NCI-H1930 (cell line): ENCODE data around the gene COL18A1.

ENCODE experiments used
- DNase-seq, 2 experiments: peaks; one replicate each; lab custom pipeline; 2025; lab: John Stamatoyannopoulos, UW

Gene COL18A1

DNA sequence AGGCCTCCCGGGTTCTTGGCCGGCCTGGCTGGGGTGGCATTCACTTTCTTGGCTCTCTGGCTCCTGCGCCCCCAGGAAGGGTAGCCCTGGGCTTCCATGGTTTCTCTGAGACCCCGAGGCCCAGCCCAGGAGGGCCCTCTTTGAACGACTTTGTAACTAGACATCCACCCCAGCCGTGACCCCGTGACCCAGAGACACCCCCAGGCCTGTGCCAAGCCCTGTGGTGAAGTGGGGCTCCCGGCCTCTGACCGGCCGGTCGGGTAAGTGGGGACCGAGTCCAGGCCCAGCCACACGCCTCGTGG, 64.0 kb downstream of the COL18A1 start:
- DNase-seq: no peak

DNA sequence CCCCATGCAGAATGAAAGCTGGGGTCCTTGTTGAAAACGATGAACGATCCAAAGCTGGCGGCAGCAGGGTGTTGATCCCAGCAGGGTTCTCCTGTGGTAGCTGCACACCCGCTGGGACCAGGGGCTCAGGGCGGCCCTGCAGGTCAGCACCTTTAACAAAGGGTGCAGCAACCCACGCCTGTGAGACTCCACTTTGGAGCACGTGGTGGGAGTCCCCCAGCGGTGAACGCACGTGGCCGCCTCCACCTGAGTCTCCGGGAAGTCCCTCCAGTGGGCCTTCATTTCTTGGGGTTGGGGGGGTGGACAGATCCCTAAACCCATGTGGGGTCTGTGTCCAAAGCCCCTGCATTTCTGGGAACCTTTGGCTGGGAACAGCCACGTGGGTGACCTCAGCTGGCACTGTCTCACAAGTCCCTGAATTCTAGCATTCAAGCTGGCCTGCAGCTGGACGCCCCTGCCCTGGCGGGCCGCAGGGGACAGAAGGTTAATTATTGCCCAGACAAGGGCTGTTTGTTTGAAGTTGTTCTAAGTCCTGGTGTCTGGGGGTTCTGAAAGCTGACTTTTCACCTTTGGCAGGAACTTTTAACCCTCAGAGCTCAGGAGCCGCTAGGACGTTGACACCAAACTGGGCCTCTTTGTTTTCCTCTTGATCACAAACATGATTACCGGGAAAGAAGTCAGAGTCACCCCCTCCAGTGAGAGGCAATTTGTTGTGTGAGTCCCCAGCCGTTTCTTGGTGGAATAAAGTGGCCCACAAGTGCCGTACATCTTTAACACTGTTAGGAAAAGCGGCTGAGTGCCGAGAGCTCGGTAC, 64.5 kb downstream of the COL18A1 start:
- DNase-seq: no peak

DNA sequence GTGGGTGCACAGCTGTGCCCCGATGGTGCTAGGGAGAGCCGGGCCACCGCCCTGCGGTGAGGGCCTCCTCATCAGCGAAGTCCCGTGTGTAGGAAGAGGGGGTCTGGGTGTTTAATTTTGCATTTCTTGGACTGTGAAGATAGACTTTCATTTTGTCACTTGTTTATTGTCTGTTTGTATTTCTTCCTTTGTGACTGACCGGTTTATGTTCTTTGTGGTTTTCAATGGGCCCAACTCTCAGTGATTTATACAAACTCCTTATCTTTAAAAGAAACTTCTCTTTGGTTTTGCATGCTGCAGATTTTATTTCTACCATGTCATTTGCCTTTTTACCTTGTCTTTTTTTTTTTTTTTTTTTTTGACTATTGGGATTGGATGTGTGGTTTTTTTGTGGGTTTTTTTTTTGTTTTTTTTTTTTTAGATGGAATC, 65.1 kb downstream of the COL18A1 start:
- DNase-seq: no peak

DNA sequence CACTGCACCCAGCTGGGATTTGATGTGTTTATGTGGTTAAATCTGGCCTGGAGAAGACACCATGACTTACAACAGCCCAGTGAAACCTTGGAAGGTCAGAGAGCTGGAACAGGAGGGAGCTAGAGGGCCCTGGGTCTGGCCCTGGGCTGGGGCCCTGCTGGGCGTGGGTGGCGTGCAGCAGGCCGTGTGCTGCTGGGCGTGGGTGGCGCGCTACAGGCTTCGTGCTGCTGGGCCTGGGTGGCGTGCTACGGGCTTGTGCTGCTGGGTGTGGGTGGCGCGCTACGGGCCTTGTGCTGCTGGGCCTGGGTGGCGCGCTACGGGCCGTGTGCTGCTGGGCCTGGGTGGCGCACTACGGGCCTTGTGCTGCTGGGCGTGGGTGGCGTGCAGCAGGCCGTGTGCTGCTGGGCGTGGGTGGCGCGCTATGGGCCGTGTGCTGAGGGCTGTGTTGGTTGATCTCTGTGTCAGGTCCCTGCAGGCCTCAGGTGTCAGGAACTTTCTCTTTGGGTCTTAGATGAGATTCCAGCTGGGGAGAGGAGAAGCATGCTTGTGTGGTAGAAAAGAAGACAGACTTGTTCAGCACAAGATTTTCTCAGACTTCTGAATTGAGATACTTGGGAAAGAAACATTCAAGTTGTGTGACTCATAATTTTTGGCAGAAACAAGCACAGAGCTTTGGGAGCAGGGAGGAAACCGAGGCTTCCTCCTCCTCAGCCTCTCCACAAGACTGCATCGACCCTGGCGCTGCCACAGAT, 66.0 kb downstream of the COL18A1 start:
- DNase-seq: no peak

GRCh38 chr21:45471525-45472221, 66.7 kb downstream of the COL18A1 start:
- DNase-seq: no peak

DNA sequence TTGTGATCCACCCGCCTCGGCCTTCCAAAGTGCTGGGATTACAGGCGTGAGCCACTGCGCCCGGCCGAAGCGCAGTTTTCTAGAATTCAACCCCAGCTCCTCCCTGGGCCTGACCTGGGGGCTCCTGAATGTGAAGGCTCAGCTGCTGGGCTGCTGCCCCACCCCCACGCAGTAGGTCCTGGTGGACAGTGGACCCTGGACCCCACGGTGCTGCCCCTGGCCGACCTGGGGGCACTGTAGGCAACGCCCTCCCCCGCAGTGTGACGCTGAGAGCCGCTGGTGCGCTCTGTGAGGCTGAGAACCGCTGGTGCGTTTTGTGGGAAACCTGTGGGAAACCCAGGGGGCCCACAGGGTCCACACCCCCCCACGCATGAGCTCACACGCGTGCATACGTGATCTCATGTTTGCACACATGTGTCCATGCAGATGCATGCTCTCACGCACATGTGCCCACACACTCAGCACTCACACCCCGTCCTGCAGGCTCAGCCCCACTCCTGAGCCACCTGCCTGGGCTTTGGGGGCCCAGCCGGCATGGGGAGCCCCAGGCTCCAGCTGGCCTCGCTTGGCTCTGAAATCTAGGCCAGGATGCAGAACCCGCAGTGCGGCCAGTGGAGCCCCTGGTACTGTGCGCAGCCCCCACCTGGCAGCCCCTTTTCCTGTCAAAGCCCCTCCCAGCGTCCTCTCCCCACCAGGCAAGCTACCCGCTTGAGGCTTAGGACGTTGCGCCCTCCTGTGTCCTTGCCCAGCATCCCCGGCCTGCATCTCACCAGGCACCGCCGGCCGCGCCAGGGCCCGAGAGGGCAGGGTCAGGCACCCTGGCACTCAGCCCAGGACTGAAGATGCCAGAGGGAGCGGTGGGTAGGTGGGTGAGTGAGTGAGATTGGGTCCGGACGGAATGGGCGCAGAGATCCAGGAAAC, 67.7 kb downstream of the COL18A1 start:
- DNase-seq: no peak

GRCh38 chr21:45473496-45474322, 68.7 kb downstream of the COL18A1 start:
- DNase-seq: no peak

DNA sequence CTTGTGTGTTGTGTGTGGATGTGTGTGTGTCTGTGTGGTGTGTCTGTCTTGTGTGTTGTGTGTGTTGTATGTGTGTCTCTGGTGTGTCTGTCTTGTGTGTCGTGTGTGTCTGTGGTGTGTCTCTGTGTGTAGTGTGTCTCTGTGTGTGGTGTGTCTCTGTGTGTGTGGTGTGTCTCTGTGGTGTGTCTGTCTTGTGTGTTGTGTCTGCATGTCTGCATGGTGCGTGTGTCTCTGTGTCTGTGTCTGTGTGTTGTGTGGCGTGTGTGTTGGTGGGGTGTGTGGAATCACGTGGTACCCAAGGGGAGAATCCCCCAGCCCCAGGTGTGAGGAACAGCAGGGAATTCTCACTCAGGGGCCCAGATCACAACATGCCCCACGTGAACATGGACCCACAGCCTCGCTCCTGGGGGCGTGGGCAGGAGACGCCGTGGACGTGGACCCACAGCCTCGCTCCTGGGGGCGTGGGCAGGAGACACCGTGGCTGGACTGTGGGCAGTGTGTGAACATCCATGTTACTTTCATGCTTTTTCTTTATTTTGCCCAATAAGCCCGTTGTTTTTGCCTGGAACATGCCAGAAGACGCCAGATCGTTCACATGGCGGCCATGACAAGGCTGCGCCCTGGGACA, 69.5 kb downstream of the COL18A1 start:
- no peak for DNase-seq

- no peak for DNase-seq
These were observed 70.2 kb downstream of the COL18A1 start for GRCh38 chr21:45475004-45475685.

DNA sequence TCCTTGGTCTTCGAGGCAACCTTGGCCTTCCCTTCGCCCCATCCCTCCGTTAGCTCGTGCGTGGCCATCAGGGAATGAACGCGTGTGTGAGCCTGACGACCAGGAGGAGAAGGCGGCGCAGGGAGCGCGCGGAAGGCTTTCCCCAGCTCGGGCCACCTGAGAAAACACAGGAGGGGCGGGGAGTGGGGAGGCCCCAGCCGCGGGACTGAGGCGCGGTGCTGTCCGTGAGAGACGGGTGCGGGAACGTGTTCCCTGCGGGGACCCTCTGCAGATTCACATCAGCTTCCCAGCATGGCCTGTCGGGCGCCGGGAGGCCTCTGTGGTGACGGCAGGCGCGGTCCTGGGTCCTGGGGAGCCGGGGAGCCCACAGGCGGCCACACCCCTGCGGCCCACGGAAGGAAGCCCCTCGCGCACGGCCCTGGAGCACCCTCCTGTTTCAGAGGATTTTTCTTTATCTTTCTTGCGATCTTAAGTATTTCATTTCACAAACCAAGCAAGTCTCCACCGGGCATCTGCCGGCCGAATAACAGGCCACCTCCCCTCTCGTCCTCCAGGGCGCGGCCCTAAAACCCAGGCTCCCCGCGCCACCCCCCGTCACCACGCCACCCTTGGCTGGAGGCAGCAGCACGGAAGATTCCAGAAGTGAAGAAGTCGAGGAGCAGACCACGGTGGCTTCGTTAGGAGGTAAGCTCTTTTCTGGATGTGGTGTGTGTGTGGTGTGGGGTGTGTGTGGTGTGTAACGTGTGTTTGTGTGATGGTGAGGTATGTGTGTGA, 71.0 kb downstream of the COL18A1 start:
- DNase-seq: no peak

GRCh38 chr21:45476582-45476981, 71.6 kb downstream of the COL18A1 start:
- DNase-seq: no peak

DNA sequence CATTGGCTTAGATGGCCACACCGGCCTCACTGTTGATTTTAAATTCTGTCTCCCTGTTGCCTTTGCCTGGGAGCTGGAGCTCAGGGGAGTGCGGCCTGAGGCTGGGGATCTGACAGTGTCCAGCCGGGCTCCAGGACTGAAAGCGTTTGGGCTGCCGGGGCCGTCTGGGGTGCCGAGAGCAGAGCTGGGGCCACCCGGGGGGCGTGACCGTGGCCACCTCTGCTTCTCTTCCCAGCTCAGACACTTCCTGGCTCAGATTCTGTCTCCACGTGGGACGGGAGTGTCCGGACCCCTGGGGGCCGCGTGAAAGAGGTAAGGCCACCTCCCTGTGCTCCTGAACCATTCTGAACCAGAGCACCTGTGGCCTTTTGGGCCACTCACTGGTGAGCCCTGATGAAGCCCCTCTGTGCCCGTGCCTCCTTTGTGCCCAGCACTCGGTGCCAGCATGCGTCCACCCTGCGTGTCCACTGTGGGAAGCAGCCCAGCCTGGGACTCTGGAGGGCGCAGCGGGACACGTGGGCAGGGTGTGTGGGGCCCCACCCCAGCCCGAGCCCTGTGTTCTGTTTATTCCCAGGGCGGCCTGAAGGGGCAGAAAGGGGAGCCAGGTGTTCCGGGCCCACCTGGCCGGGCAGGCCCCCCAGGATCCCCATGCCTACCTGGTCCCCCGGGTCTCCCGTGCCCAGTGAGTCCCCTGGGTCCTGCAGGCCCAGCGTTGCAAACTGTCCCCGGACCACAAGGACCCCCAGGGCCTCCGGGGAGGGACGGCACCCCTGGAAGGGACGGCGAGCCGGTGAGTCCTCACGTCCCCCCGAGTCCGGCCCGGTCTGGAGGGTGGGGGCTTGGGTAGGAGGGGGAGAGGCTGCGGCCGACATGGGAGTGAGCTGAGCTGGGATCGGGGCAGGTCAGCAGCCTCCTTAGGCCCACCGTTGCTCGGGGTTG, 72.5 kb downstream of the COL18A1 start:
- no peak for DNase-seq

GRCh38 chr21:45478115-45478801, 73.3 kb downstream of the COL18A1 start:
- DNase-seq: peak; percentile 36 to 40

- DNase-seq: no peak
These were observed 74.1 kb downstream of the COL18A1 start for GRCh38 chr21:45478816-45479669.

GRCh38 chr21:45479691-45480675, 75.0 kb downstream of the COL18A1 start:
- DNase-seq: no peak
